HG03135 (cell line): ENCODE results near the gene FANK1.
A peak's percentile ranks its signal among the peaks of the same experiment; 100 is the strongest.
"Not testable (repeated sequence)": the region's sequence is repeated elsewhere in the genome, so short reads cannot be mapped to it uniquely, and the experiment has no call there.

Experiments
- ATAC-seq: cut with Tn5 transposase; IDR thresholded peaks from one replicate; pipeline ENCODE4 v1.9.1; 2021; ENCODE audit warnings: mild to moderate bottlenecking, moderate library complexity; ENCODE audit not compliant: unreplicated experiment

Gene FANK1

GRCh38 chr10:125886914-125887512, 9.4 kb upstream of the FANK1 start:
- no peak for ATAC-seq

- ATAC-seq: not testable (repeated sequence)
Measured at GRCh38 chr10:125889441-125889840, 6.9 kb upstream of the FANK1 start.

GRCh38 chr10:125892402-125892801, 4.0 kb upstream of the FANK1 start:
- ATAC-seq: not testable (repeated sequence)

GRCh38 chr10:125894176-125894575, 2.2 kb upstream of the FANK1 start:
- ATAC-seq: not testable (repeated sequence)

GRCh38 chr10:125895130-125896087, 955 bp upstream of the FANK1 start:
- peak; percentile 56 for ATAC-seq

- not testable (repeated sequence) for ATAC-seq
Measured at GRCh38 chr10:125897317-125897716, 953 bp downstream of the FANK1 start.

GRCh38 chr10:125900963-125901362, 4.6 kb downstream of the FANK1 start:
- not testable (repeated sequence) for ATAC-seq

- not testable (repeated sequence) for ATAC-seq
Measured at GRCh38 chr10:125903135-125903640, 6.8 kb downstream of the FANK1 start.

GRCh38 chr10:125905069-125905994, 9.0 kb downstream of the FANK1 start:
- not testable (repeated sequence) for ATAC-seq

GRCh38 chr10:125907598-125907997, 11.2 kb downstream of the FANK1 start:
- ATAC-seq: not testable (repeated sequence)

- not testable (repeated sequence) for ATAC-seq
Measured at GRCh38 chr10:125908813-125909212, 12.4 kb downstream of the FANK1 start.

- not testable (repeated sequence) for ATAC-seq
Measured at GRCh38 chr10:125909491-125909890, 13.1 kb downstream of the FANK1 start.

GRCh38 chr10:125911145-125911544, 14.8 kb downstream of the FANK1 start:
- ATAC-seq: no peak

- no peak for ATAC-seq
Measured at GRCh38 chr10:125911990-125912389, 15.6 kb downstream of the FANK1 start.

- ATAC-seq: not testable (repeated sequence)
Measured at GRCh38 chr10:125913277-125913676, 16.9 kb downstream of the FANK1 start.

- no peak for ATAC-seq
Measured at GRCh38 chr10:125916977-125917376, 20.6 kb downstream of the FANK1 start.

GRCh38 chr10:125917704-125918361, 21.5 kb downstream of the FANK1 start:
- not testable (repeated sequence) for ATAC-seq

- not testable (repeated sequence) for ATAC-seq
Measured at GRCh38 chr10:125921643-125922306, 25.4 kb downstream of the FANK1 start.

- no peak for ATAC-seq
Measured at GRCh38 chr10:125925262-125925834, 29.0 kb downstream of the FANK1 start.
